ENCODE data around the gene ELAVL3.
"Not testable (repeated sequence)": the region's sequence is repeated elsewhere in the genome, so short reads cannot be mapped to it uniquely, and the experiment has no call there.

The ELAVL3 gene

GRCh38 chr19:11445141-11445540, 35.7 kb downstream of the ELAVL3 start:
- DNase-seq (ENCODE audit: insufficient read length, low spot score) (no peak), FAIRE-seq (no peak)

GRCh38 chr19:11444059-11444458, 36.8 kb downstream of the ELAVL3 start:
- FAIRE-seq, result no peak
- DNase-seq (ENCODE audit: insufficient read length, low spot score), result no peak

GRCh38 chr19:11437955-11438354, 42.9 kb downstream of the ELAVL3 start:
- FAIRE-seq (no peak), DNase-seq (ENCODE audit: insufficient read length, low spot score) (no peak)

- FAIRE-seq (no peak), DNase-seq (ENCODE audit: insufficient read length, low spot score) (no peak)
Measured at GRCh38 chr19:11435833-11436313, 45.0 kb downstream of the ELAVL3 start.

GRCh38 chr19:11435057-11435832, 45.6 kb downstream of the ELAVL3 start, which contains the start of the genes ODAD3 and PRKCSH:
Gene ODAD3, minus strand, starts transcription at chr19:11435121. Its CDS starts 105 bp downstream, at chr19:11435016.
Gene PRKCSH, plus strand, starts transcription at chr19:11435635. Its CDS starts 483 bp downstream, at chr19:11436118.
- FAIRE-seq (peak; percentile 99), DNase-seq (ENCODE audit: insufficient read length, low spot score) (peak; percentile 99)

GRCh38 chr19:11434703-11435056, 46.2 kb downstream of the ELAVL3 start:
- no peak for FAIRE-seq
- DNase-seq (ENCODE audit: insufficient read length, low spot score), result no peak

GRCh38 chr19:11433526-11433925, 47.3 kb downstream of the ELAVL3 start:
- not testable (repeated sequence) for DNase-seq (ENCODE audit: insufficient read length, low spot score); FAIRE-seq

- no peak for FAIRE-seq
- no peak for DNase-seq (ENCODE audit: insufficient read length, low spot score)
Measured at GRCh38 chr19:11426656-11427055, 54.2 kb downstream of the ELAVL3 start.

- DNase-seq (ENCODE audit: insufficient read length, low spot score) (no peak), FAIRE-seq (no peak)
Measured at GRCh38 chr19:11425719-11426457, 55.0 kb downstream of the ELAVL3 start.

- DNase-seq (ENCODE audit: insufficient read length, low spot score) (no peak), FAIRE-seq (no peak)
Measured at GRCh38 chr19:11423791-11424181, 57.1 kb downstream of the ELAVL3 start.

- FAIRE-seq, result no peak
- DNase-seq (ENCODE audit: insufficient read length, low spot score), result no peak
Measured at GRCh38 chr19:11423164-11423790, 57.6 kb downstream of the ELAVL3 start.

- FAIRE-seq, result no peak
Measured at GRCh38 chr19:11422163-11423065, 58.4 kb downstream of the ELAVL3 start.

GRCh38 chr19:11421371-11422098, 59.3 kb downstream of the ELAVL3 start:
- DNase-seq (ENCODE audit: insufficient read length, low spot score) (no peak), FAIRE-seq (no peak)

More at GRCh38 chr19:11422163-11423065, 58.4 kb downstream of the ELAVL3 start:
- no peak for DNase-seq (ENCODE audit: insufficient read length, low spot score)

GRCh38 chr19:11420429-11421370, 60.1 kb downstream of the ELAVL3 start:
- FAIRE-seq (no peak), DNase-seq (ENCODE audit: insufficient read length, low spot score) (no peak)

GRCh38 chr19:11418549-11419506, 62.0 kb downstream of the ELAVL3 start, which contains the start of gene RGL3:
Gene RGL3, minus strand, starts transcription at chr19:11419314. Its CDS starts 36 bp downstream, at chr19:11419278.
- peak; percentile 66 for FAIRE-seq
- no peak for DNase-seq (ENCODE audit: insufficient read length, low spot score)

- DNase-seq (ENCODE audit: insufficient read length, low spot score), result no peak
Measured at GRCh38 chr19:11418094-11418548, 62.7 kb downstream of the ELAVL3 start.

More at GRCh38 chr19:11418094-11418548, 62.7 kb downstream of the ELAVL3 start:
- FAIRE-seq, result no peak
